Measurements from ENCODE around the gene LBR. TPM values are rescaled to one million over a fixed set of nuclear protein-coding genes. Genes with fewer than 3 reads are reported as not detected.

LBR gene
- total RNA-seq, 1 donor from 2014 or later = 48.8 TPM

DNA sequence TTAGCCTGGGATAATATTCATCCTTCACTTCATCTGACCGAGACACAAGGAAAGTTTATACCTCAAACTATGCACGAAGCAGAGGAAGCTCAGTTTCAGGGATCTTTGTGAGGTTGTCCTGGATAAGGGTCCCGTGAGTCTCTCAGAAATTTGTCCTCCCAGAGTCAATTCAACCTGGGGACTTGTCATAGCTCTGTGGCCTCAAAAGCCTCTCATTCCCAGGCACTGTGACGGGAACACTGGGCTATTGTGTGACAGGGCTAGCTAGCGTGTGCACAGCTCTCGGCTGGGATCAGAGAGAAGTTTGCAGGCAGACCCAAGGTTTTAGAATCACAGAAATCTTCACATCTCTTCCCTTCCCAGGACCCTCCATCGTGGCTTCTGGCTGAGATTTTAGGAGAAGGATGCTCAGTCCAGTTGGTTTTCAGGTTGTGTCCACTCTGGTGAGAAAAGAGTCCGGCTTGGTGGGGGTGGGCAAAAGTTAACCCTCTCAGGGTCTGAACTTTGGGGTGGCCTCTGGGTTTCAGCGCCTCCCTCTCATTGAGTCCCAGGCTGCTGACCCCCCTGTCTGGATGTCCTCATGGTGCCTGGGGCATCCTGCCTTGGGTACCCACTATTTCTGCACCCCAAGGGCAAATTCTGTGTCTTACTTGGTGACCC, 20.4 kb upstream of the LBR start:
- DNase-seq (ENCODE audit: low spot score) = no peak
- intact Hi-C loops (cut with DNase I) = no loop called here
- peak; percentile 54 for ATAC-seq

GRCh38 chr1:225447650-225448089, 19.8 kb upstream of the LBR start:
- ATAC-seq (peak; percentile 73), DNase-seq (ENCODE audit: low spot score) (no peak)
- intact Hi-C loops (cut with DNase I) = no loop called here

DNA sequence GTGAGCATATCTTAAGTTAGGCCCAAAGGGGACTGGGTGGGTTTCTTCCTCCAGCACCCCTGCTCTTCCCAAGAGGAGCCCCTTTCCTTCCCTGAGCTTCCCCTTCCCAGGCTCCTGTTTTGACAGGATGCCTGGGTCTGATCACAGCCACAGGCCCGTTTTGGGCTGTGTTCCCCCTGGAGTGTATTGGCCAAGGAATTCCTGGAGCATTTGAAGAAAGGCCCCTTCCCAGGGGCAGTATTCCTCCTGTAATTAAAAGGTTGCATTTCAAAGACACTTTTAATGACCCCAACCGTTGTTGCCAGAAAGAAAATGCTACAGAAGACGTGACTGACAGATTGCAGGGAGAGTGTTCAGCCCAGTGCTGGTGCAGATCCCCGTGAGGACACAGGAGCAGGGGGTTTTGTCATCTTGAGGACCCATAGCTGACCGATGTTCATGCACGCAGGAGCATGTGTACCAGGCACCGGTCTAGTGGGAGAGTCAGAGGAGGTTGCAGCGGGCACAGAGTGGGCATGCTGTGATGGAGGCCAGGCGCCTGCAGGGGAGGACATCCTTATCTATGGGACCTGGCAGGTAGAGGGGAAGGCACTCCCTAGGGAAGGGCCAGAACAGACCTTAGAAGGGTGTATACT, 19.3 kb upstream of the LBR start:
- no peak for DNase-seq (ENCODE audit: low spot score)
- intact Hi-C loops (cut with DNase I) = no loop called here
- ATAC-seq = peak; percentile 4

GRCh38 chr1:225446595-225446960, 18.7 kb upstream of the LBR start:
- intact Hi-C loops (cut with DNase I) = no loop called here
- DNase-seq (ENCODE audit: low spot score) (no peak), ATAC-seq (no peak)

DNA sequence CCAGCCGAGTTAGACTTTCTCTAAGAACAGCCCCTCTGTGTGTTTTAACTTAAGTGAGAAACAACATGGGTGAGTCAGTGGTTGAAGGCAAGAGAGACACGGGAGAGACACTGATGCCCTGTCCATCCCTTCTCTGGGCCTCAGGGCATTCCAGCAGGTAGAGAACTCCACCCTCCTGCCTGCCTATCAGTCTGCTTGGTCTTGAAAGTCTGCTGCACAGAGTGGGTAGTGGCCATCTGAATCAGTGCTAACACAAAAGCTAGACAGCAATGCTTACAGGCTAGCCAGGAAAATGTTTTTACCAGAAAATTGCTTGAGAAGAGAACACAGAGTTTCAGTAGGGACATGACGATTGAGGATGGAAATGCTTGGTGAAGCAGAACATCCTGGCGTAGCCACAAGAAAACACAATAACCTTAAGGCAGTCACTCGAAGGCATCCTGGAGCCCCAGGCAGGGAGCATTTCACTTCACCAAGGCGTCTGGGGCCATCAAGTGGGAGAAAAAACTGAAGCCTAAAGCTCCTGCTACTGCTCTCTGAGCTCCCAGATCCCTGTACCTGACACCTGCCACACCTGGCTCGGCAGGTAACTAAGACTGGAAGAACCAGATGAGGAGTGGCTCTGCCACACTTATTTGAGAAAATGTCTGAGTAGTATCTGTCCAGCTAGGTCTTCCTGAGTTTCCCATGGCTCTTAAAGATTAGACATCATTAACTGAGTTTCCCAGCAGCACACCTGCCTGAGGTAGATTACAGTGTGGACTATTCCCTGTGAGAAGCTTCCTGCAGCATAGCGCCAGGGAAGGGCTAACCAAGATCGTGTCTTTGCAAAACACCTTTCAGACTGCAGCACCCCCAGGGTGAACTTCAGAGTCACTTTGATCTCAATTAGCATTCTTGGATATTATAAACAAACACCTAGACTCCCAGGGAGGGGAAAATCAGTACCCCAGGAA, 18.1 kb upstream of the LBR start:
- DNase-seq (ENCODE audit: low spot score) = no peak
- intact Hi-C loops (cut with DNase I) = no loop called here
- no peak for ATAC-seq

DNA sequence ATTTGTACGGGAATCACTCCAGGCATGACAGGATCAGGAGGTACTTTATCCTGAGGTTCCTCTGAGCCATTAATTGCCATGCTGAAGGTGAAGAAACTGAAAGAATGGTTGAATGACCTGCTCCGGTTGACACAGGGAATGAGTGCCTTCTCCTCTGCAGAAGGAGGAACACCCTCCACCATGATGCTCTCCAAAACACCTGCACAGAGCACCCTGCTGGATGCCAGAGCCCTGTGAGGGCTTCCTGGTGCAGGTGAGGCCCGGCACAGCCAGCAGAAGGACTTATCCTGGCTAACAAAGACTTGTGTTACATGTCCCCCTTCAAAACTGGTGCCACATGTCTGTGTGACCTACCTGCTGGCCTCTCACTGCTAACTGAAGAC, 14.3 kb upstream of the LBR start:
- no peak for ATAC-seq
- intact Hi-C loops (cut with DNase I) = no loop called here
- DNase-seq (ENCODE audit: low spot score) = no peak

DNA sequence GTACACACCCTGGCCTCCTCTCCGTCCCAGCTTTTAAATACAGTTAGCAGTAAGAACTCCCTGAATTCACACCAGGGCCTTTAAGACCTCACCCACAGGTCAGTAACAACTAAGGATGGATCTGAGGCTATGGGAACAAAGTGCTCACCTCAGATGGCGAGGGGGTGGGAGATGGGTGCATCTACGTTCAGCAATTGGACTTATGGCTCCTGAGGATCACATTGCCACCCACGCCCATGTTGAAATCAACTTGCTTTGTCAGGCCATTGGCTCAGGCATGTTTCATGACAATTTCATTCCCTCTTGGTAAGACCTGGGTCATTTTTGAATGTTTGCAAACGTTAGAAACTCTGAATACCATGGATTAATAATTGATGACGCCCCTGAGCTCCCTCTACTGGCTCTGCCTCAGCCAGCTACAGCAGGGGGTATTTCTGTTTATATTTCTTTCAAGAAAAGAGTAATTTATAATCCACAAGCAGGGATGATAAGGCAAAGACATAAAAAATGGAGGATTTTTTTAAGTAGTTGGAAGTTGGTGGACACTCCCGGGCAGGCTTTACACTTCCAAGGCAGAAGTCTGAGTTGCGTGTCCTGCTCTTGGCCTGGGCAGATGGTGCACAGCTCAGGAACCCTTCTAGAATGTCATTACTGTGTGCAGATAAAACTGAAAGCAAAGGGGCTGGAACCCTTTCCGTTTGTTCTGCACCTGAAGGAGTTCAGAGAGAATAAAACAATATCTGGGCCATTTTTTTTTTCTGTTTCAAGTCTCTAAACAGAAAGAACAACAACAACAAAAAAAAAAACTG, 13.7 kb upstream of the LBR start:
- DNase-seq (ENCODE audit: low spot score) (no peak), ATAC-seq (no peak)
- intact Hi-C loops (cut with DNase I) = no loop called here

DNA sequence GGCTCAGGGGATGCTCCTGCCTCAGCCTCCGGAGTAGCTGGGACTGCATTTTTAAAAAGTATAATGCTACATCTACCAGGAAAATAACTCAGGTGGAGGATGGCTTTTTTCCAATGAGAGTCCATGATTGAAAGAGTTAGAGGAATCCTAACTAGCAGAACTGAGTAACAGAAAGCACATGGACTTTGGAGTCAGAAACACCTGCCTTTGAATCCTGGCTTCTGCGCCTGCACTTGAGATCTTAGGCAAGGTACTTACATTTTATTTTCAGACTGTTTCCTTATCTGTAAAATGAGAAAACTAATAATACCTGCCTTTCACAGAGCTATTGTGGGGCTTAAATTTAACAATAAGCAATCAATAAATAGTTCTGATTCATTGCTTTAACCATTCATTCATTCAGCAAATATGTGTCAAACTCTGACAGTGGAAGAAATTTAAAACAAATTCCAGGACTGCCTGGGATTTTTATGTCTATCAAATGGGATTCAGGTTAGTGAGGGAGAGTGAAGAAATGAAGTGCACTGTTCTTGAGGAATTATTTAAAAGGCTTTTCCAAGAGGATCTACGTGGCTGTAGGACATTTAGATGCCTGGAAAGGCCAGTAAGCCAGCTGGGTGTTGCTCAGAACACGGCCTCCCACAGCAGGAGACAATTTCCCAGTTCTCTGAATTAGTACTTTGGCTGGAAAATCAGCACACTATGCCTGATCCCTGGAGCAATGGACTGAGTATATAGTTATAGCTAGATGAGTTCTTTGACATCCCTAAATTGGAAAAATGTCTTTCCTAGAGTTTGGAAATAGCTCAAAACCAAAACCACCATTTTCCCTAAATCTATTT, 12.8 kb upstream of the LBR start:
- no peak for ATAC-seq
- intact Hi-C loops (cut with DNase I) = no loop called here
- no peak for DNase-seq (ENCODE audit: low spot score)

GRCh38 chr1:225437710-225438437, 10.0 kb upstream of the LBR start:
- DNase-seq (ENCODE audit: low spot score) = no peak
- no peak for ATAC-seq
- intact Hi-C loops (cut with DNase I) = no loop called here

DNA sequence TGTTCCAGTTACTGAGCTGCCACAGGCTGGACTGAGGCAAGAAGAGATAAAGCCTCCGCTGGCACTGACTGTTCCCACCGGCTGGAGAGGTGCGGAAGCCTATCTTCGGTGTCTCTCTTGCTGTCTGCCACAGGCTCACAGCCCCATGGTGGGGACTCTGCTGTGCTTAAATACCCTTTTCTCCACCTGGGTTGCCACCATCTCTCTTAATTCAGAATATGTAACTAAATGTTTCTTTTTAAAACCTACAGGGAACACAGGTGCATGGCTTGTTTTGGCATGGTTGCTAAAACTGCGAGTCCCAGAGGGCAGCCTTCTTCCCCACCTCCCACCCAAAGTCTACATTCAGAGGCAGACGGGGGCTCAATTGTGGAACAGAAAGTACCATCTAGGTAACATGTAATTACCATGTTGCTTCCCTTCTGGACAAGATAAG, 8.1 kb upstream of the LBR start:
- no peak for ATAC-seq
- no peak for DNase-seq (ENCODE audit: low spot score)
- intact Hi-C loops (cut with DNase I) = no loop called here

DNA sequence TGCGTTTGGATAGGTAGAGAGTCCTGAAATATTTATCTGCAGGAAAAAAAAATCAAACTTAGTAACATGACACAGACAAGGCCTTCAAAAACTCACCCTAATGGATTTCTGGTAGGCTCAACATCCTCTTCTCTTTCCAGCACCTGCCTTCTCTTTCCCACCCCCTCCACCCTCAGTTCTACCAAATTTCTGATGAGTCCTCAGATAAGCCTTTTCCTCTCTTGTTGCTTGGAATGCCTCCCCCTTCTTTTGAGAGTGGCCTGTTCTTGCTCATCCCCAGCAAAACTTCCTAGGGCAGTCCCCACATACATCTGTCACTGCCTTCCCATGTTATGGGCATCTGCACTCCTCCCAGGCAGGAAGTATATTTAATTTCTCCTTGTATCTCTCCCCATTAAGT, 7.6 kb upstream of the LBR start:
- intact Hi-C loops (cut with DNase I) = no loop called here
- ATAC-seq (no peak), DNase-seq (ENCODE audit: low spot score) (no peak)

GRCh38 chr1:225435076-225435475, 7.2 kb upstream of the LBR start:
- DNase-seq (ENCODE audit: low spot score) (no peak), ATAC-seq (no peak)
- intact Hi-C loops (cut with DNase I) = no loop called here

DNA sequence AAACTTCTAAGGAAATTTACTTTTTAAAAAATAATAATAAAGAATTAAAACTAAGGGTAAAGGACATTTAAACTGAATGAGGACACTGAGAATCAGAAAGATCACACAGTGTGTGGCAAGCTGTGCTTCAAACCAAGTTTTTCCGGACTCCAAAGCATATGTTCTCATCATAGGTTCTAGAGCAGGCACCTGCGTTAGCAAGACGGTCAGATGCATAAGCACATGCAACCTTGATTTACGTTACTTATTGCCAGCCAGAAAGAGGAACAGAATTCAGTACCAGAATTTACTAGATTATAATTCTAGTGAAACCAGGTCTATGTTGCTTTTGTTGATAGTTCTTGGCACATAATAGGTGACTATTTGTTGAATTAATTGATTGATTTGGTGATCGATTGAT, 6.2 kb upstream of the LBR start:
- intact Hi-C loops (cut with DNase I) = no loop called here
- ATAC-seq (no peak), DNase-seq (ENCODE audit: low spot score) (no peak)

- DNase-seq (ENCODE audit: low spot score) = no peak
- ATAC-seq = no peak
- intact Hi-C loops (cut with DNase I) = no loop called here
These were observed 3.4 kb upstream of the LBR start for GRCh38 chr1:225431081-225431863.

- no peak for ATAC-seq
- intact Hi-C loops (cut with DNase I) = no loop called here
- no peak for DNase-seq (ENCODE audit: low spot score)
These were observed 2.5 kb upstream of the LBR start for GRCh38 chr1:225430301-225430700.

DNA sequence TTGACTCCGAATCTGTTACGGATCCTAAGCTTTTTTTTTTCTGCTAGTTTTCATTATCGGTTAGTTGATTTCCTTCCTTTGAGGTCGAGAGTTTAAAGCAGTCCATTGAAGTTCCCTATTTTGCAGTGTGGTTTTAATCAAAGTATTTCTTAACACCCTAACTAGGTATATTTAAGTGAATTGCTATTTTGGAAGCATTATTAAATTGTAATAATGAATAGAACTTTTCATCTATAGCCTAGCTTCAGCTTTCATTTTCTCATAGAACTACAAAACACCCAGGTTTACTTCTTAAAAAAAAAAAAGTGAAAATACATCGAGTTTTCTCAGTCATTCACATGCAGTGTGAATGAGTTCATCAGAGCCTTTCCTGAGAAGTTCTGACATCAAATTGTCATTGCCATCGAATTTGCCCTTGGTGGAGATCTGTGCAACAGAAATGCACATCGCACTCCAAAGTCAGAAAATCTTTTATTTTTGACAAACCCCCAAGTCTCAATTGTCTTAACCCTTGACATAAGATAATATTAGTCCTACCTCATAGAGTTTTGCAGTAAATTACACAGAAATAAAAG, 1.1 kb upstream of the LBR start:
- intact Hi-C loops (cut with DNase I) = no loop called here
- DNase-seq (ENCODE audit: low spot score) = no peak
- ATAC-seq = no peak

Measured in sciatic nerve (tissue), 2 donors.